Measurements from ENCODE around the gene MVB12B. TPM values are rescaled to one million over a fixed set of nuclear protein-coding genes. Genes with fewer than 3 reads are reported as not detected.

MVB12B gene
- total and polyA plus RNA-seq, 2 donors from 2014 or later: 4.5 to 12.3 TPM

DNA sequence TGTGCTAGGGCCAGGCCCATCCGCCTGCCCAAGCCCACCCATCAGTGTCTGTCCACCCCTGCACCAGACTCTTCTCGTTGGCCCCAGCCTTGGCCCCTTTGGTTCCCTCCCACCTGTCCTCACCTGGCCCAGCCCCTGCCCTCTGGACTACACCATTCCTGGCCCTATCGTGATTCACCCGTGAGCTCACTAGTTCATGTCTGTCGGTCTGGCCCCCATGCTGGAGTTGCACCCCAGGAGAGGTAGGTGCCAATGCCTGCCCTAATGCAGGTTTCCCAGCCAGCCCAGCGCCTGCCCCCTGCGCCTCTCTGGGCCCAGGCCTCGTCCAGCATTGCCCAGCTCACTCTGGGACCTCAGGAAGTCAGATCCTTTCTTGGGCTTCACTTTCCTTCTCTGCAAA lies 171.7 kb downstream of the MVB12B start:
- intact Hi-C loops (cut with DNase I): no loop called here
- TF ChIP-seq, protein P1, sequence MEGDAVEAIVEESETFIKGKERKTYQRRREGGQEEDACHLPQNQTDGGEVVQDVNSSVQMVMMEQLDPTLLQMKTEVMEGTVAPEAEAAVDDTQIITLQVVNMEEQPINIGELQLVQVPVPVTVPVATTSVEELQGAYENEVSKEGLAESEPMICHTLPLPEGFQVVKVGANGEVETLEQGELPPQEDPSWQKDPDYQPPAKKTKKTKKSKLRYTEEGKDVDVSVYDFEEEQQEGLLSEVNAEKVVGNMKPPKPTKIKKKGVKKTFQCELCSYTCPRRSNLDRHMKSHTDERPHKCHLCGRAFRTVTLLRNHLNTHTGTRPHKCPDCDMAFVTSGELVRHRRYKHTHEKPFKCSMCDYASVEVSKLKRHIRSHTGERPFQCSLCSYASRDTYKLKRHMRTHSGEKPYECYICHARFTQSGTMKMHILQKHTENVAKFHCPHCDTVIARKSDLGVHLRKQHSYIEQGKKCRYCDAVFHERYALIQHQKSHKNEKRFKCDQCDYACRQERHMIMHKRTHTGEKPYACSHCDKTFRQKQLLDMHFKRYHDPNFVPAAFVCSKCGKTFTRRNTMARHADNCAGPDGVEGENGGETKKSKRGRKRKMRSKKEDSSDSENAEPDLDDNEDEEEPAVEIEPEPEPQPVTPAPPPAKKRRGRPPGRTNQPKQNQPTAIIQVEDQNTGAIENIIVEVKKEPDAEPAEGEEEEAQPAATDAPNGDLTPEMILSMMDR (IDR thresholded peaks at IDR 0.05; ENCODE audit: borderline replicate concordance, extremely low read depth, insufficient read depth): no peak
- Histone ChIP-seq H3K9ac (ENCODE audit: low read length in 3 of 3) (no peak overlapping the region), H3K4me1 (ENCODE audit: control insufficient read depth in 2 of 3, insufficient read depth in 2 of 3, low read depth in 1 of 3, low read length in 3 of 3) (no peaks in the 10 kb centered on the region), H3K27ac (ENCODE audit: low read depth in 2 of 2, low read length in 2 of 2) (no peak overlapping the region), H3K4me3 (ENCODE audit: low read length in 3 of 3) (no peak overlapping the region), H3K36me3 (ENCODE audit: control insufficient read depth in 2 of 3, insufficient read depth in 3 of 3, low read length in 3 of 3) (no peaks in the 10 kb centered on the region), H3K9me3 (ENCODE audit: control insufficient read depth in 2 of 3, insufficient read depth in 1 of 3, low read length in 3 of 3) (no peaks in the 10 kb centered on the region), H3K27me3 (ENCODE audit: control insufficient read depth, insufficient read depth, low read length) (peaks cover 4% of the 10 kb centered on the region)
- FAIRE-seq (no peak), DNase-seq (peak in 1 of 5 donors; percentile 62)

DNA sequence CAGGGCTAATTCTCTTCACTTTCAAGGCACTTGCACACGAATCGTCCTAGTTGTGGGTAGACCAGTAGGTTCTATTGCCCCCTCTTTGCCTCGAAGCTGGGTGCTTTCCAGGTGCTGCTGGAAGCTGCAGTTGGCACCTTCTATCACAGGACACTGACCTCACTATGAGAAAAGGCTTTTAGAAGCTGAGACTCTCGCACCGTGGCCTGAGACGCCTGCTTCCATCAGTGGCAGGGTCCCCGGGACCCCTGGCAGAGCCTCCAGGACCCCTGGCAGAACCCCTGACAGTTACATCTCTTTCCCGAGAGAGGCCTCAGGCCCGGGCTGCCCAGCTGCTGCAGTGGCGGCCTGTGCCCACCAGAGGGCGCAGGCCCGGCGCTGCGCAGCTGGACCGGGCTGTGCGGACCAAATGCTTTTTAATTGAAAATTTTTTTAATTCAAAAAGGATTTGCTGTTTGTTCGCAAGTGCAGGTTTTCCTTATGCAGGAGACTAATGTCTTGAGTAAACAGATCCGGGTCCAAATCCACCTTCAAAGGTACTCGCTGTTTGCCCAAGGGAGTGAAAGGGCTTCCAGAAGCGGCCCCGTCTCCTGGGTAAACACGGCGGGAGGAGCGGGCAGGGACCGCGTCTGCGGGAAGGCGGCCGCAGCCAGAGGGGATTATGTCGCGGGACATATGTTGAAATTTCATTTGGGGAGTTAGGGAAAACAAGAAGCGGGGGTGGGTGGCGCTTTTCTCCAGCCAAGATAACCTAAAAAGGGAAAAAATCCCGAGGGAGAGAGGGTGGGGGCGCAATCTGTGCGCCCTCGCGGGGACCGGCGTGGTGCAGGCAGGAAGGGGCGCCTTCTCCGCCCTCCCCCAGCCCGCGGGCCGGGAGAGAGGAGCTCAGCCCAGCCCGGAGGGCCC lies 172.6 kb downstream of the MVB12B start:
- Histone ChIP-seq H3K9me3 (ENCODE audit: control insufficient read depth in 2 of 3, insufficient read depth in 1 of 3, low read length in 3 of 3) (no peaks in the 10 kb centered on the region), H3K27me3 (ENCODE audit: control insufficient read depth, insufficient read depth, low read length) (peaks cover 4% of the 10 kb centered on the region), H3K4me3 (ENCODE audit: low read length in 3 of 3) (peak overlapping the region; percentile 31 to 56 (median 37)), H3K36me3 (ENCODE audit: control insufficient read depth in 2 of 3, insufficient read depth in 3 of 3, low read length in 3 of 3) (no peaks in the 10 kb centered on the region), H3K27ac (ENCODE audit: low read depth in 2 of 2, low read length in 2 of 2) (no peak overlapping the region), H3K9ac (ENCODE audit: low read length in 3 of 3) (peak overlapping the region in 1 of 3 donors; percentile 46), H3K4me1 (ENCODE audit: control insufficient read depth in 2 of 3, insufficient read depth in 2 of 3, low read depth in 1 of 3, low read length in 3 of 3) (no peaks in the 10 kb centered on the region)
- TF ChIP-seq, protein P1 (IDR thresholded peaks at IDR 0.05; ENCODE audit: borderline replicate concordance, extremely low read depth, insufficient read depth): peak; percentile 92
- DNase-seq: peak; percentile 51 to 71 (median 61)
- intact Hi-C loops (cut with DNase I): no loop called here
- FAIRE-seq: no peak

DNA sequence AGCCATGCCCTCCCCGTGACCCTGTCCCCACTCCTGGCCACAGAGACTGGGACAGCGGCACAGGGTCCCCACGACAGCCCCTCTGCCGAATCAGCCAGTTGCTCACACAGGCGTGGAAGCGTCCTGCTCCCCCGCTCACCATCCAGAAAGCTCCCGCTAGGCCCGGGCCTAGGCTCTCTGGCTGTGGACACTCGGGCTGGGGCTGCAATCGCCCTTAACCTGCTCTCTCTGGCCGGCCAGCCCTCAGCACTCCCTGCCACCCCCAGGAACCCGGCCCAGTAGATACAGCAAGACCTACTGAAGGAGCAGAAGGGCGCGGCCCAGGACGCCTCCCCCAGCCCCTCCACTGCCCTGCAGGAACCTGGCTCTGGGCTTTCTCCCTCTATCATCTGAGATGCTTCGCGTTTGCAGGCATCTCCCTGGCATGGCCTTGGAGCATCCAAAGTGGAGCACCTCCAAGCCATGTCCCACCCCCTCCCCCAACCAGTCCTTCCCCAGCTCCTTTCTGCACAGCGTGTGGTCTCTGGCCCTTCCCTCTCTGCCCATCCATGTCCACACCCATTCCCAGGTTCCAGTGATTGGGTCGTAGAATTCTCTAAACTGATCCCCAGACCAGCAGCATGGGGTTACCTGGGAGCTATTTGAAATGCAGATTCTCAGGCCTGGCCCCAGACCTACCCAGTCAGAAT lies 173.4 kb downstream of the MVB12B start:
- H3K9ac ChIP-seq (ENCODE audit: low read length in 3 of 3): no peak overlapping the region
- H3K27me3 ChIP-seq (ENCODE audit: control insufficient read depth, insufficient read depth, low read length): peaks cover 4% of the 10 kb centered on the region
- H3K36me3 ChIP-seq (ENCODE audit: control insufficient read depth in 2 of 3, insufficient read depth in 3 of 3, low read length in 3 of 3): no peaks in the 10 kb centered on the region
- TF ChIP-seq, protein P1 (IDR thresholded peaks at IDR 0.05; ENCODE audit: borderline replicate concordance, extremely low read depth, insufficient read depth): no peak
- intact Hi-C loops (cut with DNase I): loop anchor here (5.0 to 10.0 kb wide), 2 partner anchors 57 to 285 kb away; no protein-coding TSS in a partner anchor
- DNase-seq: peak in 2 of 5 donors; percentile 65 to 72
- no peaks in the 10 kb centered on the region for H3K4me1 ChIP-seq (ENCODE audit: control insufficient read depth in 2 of 3, insufficient read depth in 2 of 3, low read depth in 1 of 3, low read length in 3 of 3)
- no peak for FAIRE-seq
- peak overlapping the region in 1 of 3 donors; percentile 56 for H3K4me3 ChIP-seq (ENCODE audit: low read length in 3 of 3)
- no peaks in the 10 kb centered on the region for H3K9me3 ChIP-seq (ENCODE audit: control insufficient read depth in 2 of 3, insufficient read depth in 1 of 3, low read length in 3 of 3)
- H3K27ac ChIP-seq (ENCODE audit: low read depth in 2 of 2, low read length in 2 of 2): no peak overlapping the region

Measured in kidney (tissue), 14 donors.